H4 (cell line): Measurements from ENCODE around the gene PLCL1. TPM values are rescaled to one million over a fixed set of nuclear protein-coding genes. Genes with fewer than 3 reads are reported as not detected.
"Not testable (repeated sequence)": the region's sequence is repeated elsewhere in the genome, so short reads cannot be mapped to it uniquely, and the experiment has no call there.

Experiments used
- DNase-seq: peaks from one replicate; pipeline ENCODE4 v3.0.0-alpha.2; 2015; ENCODE audit warnings: low spot score
- total RNA-seq: library from RNA; depleted of rRNA; stranded (reverse); fragments of >200 nt; shearing (Covaris generic); gene quantifications from 2 replicates; pipeline ENCODE4 v1.2.3, GENCODE V29; 2014

The PLCL1 gene
- total RNA-seq, 1 experiment from 2014 or later: 0.19 TPM

DNA sequence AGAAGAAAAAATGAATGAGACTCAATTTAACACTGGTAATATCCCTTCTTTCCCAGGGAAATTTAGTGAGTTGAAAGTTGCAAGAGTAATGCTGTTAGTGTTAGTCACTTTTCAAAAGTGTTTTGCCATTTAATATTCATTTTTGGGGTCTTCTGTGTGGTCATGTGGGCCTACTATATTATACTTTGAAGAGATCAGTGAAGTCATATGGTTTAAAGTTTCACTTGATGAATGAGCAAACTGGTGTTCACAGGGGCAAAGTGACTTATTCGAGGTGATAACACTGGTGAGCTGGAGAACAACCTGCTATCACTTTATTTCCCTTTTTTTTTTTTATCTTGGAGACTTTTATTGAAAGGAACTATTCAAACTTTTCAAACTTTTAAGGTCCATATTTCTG, 196.0 kb downstream of the PLCL1 start:
- no peak for DNase-seq

- no peak for DNase-seq
Measured at GRCh38 chr2:198004173-198004572, 199.8 kb downstream of the PLCL1 start.

DNA sequence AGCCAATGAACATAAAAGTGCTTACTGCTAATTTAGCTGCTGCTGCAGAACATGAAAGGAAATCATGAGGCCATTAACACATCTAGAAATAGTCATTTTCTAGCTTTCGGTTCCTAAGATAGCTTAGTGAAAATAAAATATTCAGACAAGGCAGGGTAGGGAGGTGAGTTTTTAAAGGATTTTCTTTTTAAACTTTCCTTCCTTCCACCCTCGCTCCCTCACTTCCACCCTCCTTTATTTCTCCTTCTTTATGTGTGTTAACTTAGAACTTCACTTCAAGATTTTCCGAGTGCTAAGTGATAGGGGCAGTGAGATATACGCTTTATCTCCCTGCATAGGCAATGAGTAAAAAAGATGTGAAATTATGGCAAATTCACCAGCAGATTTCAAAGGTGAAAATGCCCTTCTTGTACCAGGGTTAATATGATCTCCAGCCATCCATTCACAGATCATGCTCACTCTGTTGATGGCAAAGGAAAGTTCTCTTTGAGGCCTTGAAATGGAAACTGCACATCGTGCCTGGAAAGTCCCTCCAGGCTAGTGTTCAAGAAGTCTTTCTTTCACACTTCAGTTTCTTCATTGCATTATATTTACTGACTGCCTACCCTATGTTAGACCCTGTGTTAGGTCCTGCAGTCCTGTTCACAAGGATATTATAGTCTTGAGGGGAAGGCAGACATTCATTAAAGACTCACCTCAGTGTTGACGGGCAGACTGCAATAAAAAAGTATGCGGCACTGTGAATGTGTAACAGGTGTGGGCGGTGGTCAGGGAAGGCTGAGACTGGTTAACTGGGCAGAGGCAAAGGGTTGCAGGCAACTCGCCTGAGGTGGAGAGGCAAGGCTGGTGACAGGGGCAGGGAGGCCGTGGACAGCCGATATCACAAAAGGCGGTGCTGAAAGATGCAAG, 200.8 kb downstream of the PLCL1 start:
- no peak for DNase-seq

DNA sequence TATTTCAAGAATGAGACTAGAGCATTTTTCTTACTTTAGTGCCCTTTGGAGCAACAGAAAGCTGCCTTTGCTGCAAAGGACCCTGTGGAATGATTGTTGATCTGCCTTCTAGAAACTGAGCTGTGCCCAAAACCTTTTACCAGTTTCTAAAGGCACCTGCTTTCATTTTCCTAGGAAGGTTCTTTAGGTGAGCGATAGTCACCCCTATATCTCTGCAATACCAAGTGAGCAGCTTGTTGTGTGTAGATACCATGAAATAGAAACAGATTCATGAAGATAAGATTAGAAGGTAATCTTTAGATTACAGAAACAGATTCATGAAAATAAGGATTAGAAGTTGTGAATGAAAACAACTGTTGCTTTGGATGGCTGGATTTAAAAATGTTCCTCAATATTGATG, 202.3 kb downstream of the PLCL1 start:
- no peak for DNase-seq

DNA sequence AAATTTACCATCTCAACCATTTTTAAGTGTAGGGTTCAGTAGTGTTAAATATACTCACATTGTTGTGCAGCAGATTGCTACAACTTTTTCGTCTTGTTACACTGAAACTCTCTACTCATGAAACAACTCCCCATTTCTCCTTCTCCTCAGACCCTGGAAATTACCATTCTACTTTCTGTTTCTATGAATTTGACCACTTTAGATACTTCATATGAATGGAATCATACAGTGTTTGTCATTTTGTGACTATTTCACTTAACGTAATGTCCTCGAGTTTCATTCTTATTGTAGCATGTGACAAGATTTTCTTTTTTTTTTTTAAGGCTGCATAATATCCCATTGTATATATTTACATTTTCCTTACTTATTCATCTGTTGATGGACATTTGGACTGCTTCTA, 203.8 kb downstream of the PLCL1 start:
- DNase-seq: no peak

DNA sequence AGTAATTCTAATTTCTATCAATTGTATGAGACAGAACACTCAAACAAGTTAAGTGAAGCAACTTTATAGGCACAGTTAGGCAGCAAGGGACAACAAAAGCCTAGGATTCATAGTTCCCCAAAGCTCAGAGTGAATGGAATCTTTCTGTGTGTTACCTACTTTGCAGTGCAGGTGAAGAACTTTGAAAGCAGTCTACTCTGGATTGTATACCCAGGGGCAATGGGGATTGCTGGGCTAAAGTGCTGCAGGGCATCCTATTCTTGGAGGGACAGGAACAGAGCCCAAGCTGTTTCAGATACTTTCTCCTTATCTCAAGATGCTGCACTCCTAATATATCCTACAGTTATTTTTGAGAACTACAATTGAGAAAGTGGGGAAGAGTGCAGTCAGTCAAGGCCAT, 207.6 kb downstream of the PLCL1 start:
- no peak for DNase-seq

GRCh38 chr2:198016243-198016642, 211.8 kb downstream of the PLCL1 start:
- no peak for DNase-seq

GRCh38 chr2:198017068-198017467, 212.7 kb downstream of the PLCL1 start:
- DNase-seq: no peak

GRCh38 chr2:198028955-198029354, 224.6 kb downstream of the PLCL1 start:
- no peak for DNase-seq

DNA sequence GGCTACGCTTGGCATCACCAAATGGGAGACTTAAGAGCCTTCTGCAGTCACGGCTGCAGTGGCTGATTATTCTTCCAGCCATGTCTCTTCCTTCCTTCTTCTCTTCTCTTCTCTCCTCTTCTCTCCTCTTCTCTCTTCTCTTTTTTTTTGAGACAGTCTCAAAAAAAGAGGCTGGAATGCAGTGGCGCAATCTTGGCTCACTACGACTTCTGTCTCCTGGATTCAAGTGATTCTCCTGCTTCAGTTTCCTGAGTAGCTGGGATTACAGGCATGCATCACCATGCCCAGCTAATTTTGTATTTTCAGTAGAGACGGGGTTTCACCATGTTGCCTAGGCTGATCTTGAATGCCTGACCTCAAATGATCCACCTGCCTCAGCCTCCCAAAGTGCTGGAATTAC, 225.2 kb downstream of the PLCL1 start:
- not testable (repeated sequence) for DNase-seq

GRCh38 chr2:198033626-198034025, 229.2 kb downstream of the PLCL1 start:
- no peak for DNase-seq

- DNase-seq: no peak
Measured at GRCh38 chr2:198036029-198036879, 231.9 kb downstream of the PLCL1 start.

GRCh38 chr2:198040835-198041234, 236.4 kb downstream of the PLCL1 start:
- DNase-seq: no peak

- no peak for DNase-seq
Measured at GRCh38 chr2:198042189-198042588, 237.8 kb downstream of the PLCL1 start.

GRCh38 chr2:198044777-198045176, 240.4 kb downstream of the PLCL1 start:
- DNase-seq: no peak

DNA sequence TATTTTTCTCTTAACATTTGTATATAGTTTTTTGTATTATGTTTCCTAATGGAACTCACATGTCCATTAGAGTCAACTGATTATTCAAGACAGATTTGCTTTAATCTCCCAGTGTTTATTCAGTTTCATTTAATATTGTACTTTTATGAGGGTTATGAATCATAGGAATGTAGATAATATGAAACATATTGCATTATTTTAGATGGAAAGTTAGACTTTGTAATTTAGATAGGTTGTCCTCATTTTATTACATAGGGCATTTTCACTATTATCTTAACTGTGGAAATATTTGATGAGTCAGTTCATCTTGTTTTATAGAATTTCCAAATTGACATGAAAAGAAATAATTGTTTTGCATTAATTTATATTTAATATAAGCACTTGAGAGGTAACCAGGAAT, 240.8 kb downstream of the PLCL1 start:
- no peak for DNase-seq

- DNase-seq: no peak
Measured at GRCh38 chr2:198052741-198053140, 248.3 kb downstream of the PLCL1 start.

- DNase-seq: no peak
Measured at GRCh38 chr2:198053148-198053547, 248.8 kb downstream of the PLCL1 start.

GRCh38 chr2:198053776-198054175, 249.4 kb downstream of the PLCL1 start:
- DNase-seq: no peak

DNA sequence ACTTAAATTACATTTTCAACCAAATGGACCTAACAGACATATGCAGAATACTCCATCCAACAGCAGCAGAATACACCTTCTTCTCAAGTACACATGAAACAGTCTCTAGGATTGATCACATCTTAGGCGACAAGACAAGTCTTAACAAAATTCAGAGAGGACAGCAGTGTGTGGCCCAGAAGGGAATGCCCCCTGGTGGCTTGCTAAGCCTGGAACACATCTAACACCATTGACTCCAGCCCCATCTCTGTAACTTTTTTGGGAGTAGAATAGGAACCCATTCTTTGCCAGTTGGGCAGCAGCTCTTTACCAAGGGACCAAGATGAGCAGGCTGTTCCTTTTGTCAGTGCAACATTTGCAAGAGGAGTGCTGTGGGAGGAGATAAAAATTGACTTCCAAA, 249.9 kb downstream of the PLCL1 start:
- DNase-seq: peak; percentile 6

- no peak for DNase-seq
Measured at GRCh38 chr2:198055716-198056115, 251.3 kb downstream of the PLCL1 start.

DNA sequence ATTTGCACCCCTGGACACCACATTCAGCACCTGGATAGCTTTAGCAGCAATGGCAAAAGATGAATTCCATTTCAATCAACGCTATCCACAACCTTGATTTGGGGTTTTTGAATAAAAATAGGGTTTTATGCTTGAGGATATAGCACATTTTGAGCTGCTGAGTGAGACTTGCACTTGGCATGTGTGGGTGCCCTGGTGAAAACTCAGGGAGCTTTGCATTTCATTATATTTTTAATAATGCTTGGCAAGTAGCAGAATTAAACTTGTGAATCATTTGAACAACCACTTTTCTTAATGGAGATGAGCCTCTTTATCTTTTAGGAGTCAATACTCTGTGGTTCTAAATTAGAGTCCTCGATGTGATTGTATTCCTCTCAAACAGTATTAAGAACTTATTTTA, 252.4 kb downstream of the PLCL1 start:
- DNase-seq: no peak

GRCh38 chr2:198059800-198060199, 255.4 kb downstream of the PLCL1 start:
- no peak for DNase-seq
